DMS53 (cell line): Measurements from ENCODE around the gene GOLPH3L.
A peak's percentile ranks its signal among the peaks of the same experiment; 100 is the strongest.
"Not testable (repeated sequence)": the region's sequence is repeated elsewhere in the genome, so short reads cannot be mapped to it uniquely, and the experiment has no call there.

ENCODE experiments used
- DNase-seq: peaks from one replicate; lab custom pipeline; 2025; lab: John Stamatoyannopoulos, UW

The GOLPH3L gene

GRCh38 chr1:150615346-150616201 is 81.4 kb downstream of the GOLPH3L start:
- DNase-seq: peak; percentile 30

- DNase-seq: peak; percentile 98
These were observed 83.7 kb downstream of the GOLPH3L start for GRCh38 chr1:150613061-150613920.

- peak; percentile 49 for DNase-seq
These were observed 85.0 kb downstream of the GOLPH3L start for GRCh38 chr1:150612014-150612345.

GRCh38 chr1:150610576-150610975 is 86.4 kb downstream of the GOLPH3L start:
- no peak for DNase-seq

- no peak for DNase-seq
These were observed 87.2 kb downstream of the GOLPH3L start for GRCh38 chr1:150609732-150610131.

- DNase-seq: no peak
These were observed 90.4 kb downstream of the GOLPH3L start for GRCh38 chr1:150606463-150607142.

GRCh38 chr1:150605451-150605731 is 91.6 kb downstream of the GOLPH3L start:
- DNase-seq: not testable (repeated sequence)

- no peak for DNase-seq
These were observed 92.7 kb downstream of the GOLPH3L start for GRCh38 chr1:150604226-150604588.

GRCh38 chr1:150603711-150604110 is 93.2 kb downstream of the GOLPH3L start:
- no peak for DNase-seq

GRCh38 chr1:150602372-150602771 is 94.6 kb downstream of the GOLPH3L start:
- DNase-seq: not testable (repeated sequence)

GRCh38 chr1:150601540-150601939 is 95.4 kb downstream of the GOLPH3L start:
- DNase-seq: no peak

- not testable (repeated sequence) for DNase-seq
These were observed 98.6 kb downstream of the GOLPH3L start for GRCh38 chr1:150598346-150598745.

GRCh38 chr1:150596976-150597375 is 100.0 kb downstream of the GOLPH3L start:
- DNase-seq: no peak
